Cerebellar cortex (tissue), 1 donor: ENCODE data around the gene DCLK2.
A peak's percentile ranks its signal among the peaks of the same experiment; 100 is the strongest.

ENCODE experiments used
- DNase-seq: peaks from one replicate; pipeline ENCODE4 v3.0.0-alpha.2; 2015; ENCODE audit warnings: low spot score

Gene DCLK2

GRCh38 chr4:150119492-150119891 lies 41.2 kb downstream of the DCLK2 start:
- no peak for DNase-seq

GRCh38 chr4:150123087-150123486 lies 44.8 kb downstream of the DCLK2 start:
- DNase-seq, result no peak

DNA sequence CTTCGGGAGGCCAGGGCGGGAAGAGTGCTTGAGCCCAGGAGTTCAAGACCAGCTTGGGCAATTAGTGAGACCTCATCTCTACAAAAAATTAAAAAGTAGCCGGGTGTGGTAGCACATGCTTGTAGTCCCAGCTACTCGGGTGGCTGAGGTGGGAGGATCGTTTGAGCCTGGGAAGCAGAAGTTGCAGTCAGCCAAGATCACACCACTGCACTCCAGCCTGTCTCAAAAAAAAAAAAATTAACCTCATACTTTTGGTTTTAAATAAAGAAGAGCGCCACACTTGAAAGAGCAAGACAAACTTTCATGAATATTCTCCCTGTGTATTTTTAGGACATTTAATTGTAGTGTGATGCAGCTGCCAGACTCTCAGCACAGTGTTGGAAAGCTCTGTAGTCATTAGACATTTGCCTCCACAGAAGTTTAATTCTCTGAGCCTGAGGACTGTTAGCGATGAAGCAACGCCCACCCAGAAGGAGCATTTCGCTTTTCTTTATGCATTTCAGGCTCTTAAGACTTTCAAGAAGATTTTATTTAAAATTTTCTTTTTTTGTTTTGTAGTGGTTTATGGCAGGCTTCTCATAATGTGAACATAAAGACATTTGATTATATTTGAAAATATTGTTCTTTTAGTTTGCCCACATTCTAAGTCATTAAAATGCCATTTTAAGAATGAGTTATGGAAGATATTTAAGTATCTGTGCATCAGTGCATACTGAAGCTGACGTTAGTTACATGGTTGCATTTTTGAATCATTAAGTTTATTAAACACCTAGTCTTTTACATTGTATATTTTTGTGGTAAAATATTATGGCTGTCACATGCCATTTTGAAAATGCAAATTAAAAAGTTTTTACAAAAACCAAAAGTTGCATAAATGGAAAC lies 45.8 kb downstream of the DCLK2 start:
- no peak for DNase-seq

DNA sequence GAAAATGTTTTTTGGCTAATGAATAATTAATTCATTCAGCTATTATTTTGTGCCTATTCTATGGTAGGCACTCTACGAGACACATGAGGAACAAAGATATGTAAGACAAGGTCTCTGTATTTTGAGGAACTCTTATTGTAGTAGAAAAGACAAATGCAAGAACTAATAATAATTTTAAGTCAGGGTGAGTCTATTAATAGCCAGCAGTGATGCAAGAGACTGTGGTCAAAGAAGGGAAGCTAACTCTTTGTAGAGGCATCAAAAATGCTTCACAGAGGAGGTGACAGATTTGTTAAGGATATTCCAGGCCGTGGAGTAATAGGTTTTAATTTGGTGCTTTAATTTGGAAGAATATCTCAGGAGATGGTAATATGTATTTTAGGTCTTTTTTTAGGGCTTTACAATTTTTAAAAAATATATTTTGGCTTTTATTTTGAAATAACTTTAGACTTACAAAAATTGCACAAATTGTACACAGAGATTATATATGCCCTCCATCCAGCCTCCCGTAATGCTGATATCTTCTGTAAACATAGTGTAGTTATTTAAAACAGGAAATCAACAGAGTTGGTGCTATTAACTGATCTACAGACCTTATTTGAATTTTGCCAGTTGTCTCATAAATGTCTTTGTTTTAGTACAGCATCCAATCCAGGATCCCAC lies 48.1 kb downstream of the DCLK2 start:
- DNase-seq, result no peak

DNA sequence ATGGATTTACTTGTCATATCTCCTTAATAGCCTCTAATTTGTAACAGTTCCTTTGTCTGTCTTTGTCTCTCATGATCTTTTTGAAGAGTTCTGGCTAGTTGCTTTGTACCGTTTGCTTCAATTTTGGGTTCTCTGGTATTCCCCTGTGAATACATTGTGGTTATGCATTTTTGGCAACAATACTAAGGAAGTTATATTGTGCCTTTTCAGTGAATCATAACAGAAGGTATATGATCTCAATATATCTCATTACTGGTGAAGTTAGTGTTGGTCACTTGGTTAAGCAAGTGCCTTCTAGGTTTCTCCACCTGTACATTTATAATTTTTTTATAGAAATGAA lies 48.6 kb downstream of the DCLK2 start:
- DNase-seq, result no peak

- no peak for DNase-seq
These were observed 49.5 kb downstream of the DCLK2 start for GRCh38 chr4:150127757-150128156.

DNA sequence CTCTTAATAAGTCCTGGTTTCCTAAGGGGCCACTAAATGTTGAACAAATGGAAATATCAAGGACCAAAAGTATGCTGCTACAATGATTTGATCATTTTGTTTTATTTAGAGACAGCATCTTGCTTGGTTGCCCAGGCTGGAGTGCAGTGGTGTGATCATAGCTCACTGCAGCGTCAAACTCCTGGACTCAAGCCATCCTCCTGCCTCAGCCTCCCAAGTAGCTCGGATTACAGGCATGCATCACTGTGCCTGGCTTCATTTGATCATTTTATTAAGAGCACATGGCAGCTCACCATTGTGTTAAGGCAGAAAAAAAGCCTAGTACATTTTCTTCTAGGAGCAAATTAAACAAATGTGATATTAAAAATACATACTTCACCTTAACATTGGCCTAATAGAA lies 52.7 kb downstream of the DCLK2 start:
- no peak for DNase-seq

DNA sequence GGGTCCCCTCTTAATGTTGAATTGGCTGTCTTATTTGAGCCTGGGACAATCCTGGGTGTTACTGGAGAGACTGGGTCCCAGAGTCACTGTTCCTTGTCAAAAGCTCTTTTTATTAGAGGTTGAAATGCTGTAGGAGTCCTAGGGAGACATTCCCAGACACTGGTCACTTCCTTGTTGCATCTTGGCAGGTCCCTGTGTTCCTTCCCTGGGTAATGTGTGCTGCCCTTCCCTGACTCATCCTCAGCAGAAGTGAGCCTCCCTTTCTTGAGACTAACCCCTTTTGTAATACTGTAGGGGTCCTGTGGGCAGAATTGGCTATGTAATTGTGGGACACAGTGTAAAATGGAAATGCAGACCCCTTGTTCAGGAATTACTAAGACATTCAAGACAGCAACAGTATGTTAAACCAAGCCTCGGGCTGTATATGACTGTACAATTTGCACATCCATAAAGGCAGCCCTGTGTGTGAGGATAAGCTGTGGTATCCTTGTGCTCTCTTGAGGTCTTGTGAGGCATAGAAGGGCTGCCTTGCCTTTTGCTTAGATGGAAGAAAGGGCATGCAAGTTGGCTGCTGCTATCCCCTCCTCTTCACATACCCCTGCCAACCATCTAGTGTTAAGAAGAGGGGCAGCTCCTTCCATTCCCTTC lies 53.5 kb downstream of the DCLK2 start:
- no peak for DNase-seq

DNA sequence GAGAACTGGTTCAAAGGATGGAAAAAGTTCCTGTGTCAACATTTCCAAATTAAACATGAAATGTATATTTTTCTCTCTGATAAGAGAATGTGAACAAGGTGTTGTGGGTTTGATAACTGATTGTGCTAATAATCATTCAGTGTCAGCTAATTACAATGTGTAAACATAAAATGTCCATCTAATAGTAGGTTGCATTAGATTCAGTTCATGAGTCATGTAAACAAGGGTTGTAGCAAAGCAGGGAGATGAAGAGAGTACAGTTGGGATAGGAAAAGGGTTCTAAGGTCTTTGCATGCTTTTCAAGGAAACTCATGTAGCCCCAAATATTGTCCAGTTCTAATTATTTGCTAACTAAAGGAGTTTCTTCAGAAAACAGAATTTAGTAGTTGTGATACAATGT lies 55.4 kb downstream of the DCLK2 start:
- no peak for DNase-seq

DNA sequence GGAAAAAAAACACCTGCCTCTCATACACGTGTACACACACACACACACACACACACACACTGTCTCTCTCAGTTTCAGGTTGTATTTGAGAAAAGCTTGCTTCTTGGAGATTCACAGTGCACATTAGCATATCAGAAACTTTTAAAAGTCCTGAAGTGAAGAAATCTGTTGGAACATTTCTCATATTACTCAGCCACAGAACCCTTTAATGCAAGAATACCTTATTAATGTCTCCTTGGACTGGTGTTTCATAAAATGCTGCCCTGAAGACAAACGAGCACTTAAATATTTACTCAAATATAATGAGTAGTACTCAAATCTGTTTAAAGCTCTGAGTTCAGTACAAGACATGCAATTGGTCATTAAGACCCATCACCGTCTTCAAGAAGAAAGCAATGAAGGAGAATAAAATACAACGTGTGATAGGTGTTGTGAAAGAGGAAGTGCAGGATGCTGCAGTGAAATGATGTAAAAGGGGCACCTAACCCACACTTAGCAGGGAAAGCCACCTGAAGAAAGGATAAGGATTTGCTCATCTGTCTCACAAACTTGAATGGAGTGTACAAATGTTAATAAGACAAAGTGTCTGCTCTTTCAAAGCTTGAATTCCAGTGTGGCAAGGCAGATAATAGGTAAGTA lies 57.0 kb downstream of the DCLK2 start:
- no peak for DNase-seq

DNA sequence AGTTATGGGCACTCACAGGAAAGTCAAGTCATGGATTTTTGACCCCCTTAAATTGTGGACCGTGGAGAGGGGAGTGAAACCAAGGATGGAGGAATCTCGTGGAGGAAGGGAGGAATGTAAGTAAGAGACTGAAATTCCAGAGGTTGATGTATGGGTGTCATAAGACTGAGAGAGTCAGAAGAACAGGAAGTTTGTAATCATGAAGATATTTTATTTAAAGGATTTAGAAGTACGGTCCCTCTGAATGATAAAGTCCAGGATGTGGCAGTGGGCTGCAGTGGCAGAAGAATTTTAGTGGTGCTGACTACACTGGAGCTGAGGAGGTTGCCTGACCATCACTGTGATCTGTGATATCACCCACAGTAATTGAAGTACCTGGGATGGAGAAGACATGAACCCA lies 57.8 kb downstream of the DCLK2 start:
- DNase-seq, result no peak

DNA sequence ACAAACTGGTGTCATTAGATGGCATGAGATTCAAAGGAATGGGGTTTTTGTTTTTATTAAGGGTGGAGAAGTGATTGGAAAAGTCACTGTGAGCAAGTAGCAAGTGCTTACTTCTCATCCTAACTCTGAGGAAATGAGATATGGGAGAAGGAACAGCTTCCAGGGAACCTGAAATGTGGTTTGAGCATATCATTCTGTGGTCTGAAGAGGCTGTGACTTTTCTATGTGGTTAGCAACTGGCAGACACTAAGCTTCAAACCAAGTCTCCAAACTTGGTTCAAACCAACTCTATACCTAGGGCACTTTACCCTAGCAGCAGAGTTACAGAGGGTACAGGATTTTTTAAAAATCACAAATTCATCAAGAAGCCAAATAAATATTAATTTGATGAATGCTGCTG lies 58.2 kb downstream of the DCLK2 start:
- no peak for DNase-seq

DNA sequence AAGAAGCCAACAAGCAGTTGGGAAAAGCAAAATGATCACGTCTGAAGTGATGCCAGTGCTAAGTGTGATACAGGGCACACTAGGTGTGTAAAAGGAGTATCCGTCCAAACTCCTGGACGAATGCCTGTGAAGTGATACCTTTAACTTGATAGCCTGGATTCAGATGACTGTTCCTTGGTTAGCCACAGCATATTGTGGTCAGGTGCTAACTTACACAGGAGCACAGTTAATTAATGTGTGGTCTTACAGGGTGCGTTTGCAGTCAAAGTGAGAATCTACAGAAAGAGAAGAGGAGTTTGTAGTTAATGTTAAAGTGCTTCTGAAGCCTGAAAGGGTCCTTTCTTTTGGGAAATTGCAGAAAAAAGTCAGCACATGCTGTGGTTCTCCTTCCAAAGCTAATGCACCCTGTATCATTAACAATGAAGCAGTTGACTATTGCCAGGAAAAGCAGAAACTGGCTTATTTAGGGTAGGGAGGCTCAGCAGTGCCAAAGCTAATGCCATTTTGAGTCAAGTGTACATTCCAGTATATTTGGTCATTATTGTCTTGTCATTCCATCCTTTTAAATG lies 61.1 kb downstream of the DCLK2 start:
- no peak for DNase-seq

DNA sequence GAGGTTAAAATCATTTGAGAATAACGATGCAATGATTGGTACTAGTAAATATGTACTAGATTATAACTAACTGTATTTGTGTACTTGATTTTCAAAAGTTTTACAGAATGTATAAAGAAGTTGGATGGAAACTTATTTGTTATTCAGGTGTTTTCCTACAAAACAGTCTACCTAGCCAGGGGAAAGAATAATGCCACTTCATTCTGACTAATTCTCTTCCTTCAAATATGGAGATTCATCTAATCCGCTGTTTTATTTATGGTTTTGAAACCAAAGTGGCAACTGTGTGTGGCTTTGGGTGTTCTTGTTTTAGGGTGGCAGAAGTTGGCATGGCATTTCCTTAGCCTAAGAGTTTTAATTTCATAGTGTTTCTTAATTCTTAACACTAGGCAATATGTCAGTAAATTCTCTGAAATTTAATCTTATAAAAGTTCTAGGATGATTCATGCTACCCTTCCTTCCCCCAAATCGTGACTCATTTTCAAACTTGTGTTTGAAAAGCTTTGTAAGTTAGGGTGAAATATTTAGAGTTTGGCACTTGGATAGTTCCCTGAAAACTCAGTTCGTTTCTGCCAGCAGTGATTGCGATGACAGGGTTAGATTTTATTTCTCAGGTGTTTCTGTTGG lies 62.6 kb downstream of the DCLK2 start:
- DNase-seq, result no peak

DNA sequence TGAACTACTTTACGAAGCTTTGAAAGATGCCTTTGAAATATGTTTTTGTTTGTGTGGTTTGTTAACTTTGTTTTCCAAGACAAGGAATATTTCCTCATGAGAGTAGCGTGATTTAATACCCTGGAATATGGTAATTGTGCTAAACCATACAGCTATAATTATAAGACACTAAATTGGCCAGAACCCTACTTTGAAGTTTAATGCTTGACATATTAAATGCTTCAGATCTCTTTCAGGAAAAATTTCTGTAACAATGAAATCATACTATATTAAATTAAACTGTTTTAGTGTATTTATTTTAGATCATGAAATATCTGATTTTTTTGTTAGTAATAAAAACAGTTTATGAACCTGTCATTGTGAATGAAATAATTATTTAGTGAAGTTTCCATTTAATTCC lies 63.5 kb downstream of the DCLK2 start:
- no peak for DNase-seq

- DNase-seq, result no peak
These were observed 64.6 kb downstream of the DCLK2 start for GRCh38 chr4:150142831-150143230.

DNA sequence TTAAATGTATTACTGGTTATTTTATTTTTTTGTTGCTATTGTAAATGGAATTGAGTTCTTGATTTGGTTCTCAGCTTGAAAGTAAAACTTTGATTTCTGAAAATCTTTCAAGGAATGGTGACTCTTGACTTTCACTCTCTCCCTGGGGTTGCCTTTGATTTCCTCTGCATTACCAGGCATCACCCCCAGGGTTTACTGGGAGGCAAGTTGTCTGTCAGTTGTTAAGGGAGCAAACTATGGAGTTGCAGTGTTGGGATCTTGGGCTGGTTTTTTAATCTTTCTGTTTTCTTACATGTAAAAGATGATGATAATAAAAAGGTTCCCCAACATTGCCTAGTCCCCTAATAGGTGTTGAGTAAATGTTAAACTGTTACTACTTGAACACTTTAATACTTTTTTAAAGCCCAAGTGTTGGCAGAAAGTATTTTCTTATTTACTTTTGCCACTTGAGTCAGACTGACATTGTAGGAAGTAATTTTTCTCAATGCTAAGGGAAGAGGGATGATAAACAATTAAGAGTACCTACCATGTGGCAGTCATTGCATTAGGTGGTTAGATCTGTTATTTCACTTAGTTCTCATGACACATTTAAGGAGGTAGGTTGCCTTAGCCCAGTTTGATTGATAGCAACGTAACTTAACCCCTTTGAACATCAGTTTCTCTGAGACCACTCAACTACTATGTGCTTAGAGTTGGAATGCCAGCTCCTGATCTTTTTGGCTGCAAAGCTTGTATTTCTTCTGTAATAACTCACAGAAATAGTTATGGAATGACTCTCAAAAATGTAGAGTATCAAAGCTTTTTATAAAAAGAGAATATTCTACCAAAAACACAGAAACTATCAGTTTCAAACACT lies 67.1 kb downstream of the DCLK2 start:
- DNase-seq, result no peak

DNA sequence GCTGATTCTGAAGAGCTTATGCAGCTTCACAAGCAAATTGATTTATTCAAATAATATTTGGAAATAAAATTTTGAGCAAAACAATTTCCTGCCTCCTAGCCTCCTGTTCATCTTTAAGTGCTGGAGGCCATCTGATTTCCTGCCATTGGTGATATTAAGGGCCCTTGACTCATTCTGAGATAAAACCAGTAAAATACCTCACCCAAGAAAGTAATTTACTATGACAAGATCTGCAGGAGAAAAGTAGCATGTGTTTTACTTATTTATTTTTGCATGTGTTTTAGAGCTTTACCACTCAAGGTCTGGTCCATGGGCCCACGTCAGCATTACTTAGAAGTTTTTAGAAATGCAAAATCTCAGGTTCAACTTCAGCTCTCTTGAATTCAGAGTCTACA lies 67.7 kb downstream of the DCLK2 start:
- DNase-seq, result no peak

- no peak for DNase-seq
These were observed 71.1 kb downstream of the DCLK2 start for GRCh38 chr4:150149381-150149780.

DNA sequence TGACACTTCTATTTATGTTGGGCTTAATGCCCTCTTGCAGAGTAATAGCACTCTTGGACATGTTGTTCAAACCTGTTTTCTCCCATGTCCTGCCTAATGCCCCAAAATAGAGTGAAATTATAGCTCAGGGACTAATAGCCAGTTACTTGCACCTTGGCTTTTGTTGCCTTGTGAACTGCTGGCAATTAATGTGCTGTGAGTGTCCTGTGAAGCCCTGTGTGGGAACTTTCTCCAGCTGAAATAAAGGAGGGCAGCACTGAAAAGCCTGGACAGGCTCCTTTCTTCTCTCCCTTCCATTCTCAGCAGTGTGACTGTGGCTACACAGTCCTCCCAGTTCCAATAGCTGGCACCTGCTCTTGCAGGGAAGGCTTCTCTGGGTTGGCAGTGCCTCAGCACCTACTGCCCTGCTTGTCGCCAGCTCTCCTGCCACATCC lies 72.4 kb downstream of the DCLK2 start:
- peak; percentile 51 for DNase-seq

GRCh38 chr4:150152766-150153165 lies 74.5 kb downstream of the DCLK2 start:
- no peak for DNase-seq
